HG03521 (cell line): Measurements from ENCODE around the gene LPIN2.
"Not testable (repeated sequence)": the region's sequence is repeated elsewhere in the genome, so short reads cannot be mapped to it uniquely, and the experiment has no call there.

ENCODE experiments used
- ATAC-seq: cut with Tn5 transposase; IDR thresholded peaks from one replicate; pipeline ENCODE4 v1.9.1; 2021; ENCODE audit warnings: mild to moderate bottlenecking, moderate library complexity; ENCODE audit not compliant: unreplicated experiment

Gene LPIN2

GRCh38 chr18:3046216-3046808 is 33.4 kb upstream of the LPIN2 start:
- no peak for ATAC-seq

- no peak for ATAC-seq
These were observed 32.2 kb upstream of the LPIN2 start for GRCh38 chr18:3044931-3045698.

GRCh38 chr18:3042379-3042778 is 29.4 kb upstream of the LPIN2 start:
- no peak for ATAC-seq

GRCh38 chr18:3041843-3042242 is 28.9 kb upstream of the LPIN2 start:
- no peak for ATAC-seq

GRCh38 chr18:3040881-3041280 is 27.9 kb upstream of the LPIN2 start:
- ATAC-seq, result no peak

GRCh38 chr18:3040173-3040572 is 27.2 kb upstream of the LPIN2 start:
- no peak for ATAC-seq

GRCh38 chr18:3037423-3037915 is 24.5 kb upstream of the LPIN2 start:
- peak; percentile 92 for ATAC-seq

- ATAC-seq, result no peak
These were observed 23.2 kb upstream of the LPIN2 start for GRCh38 chr18:3036108-3036507.

- ATAC-seq, result no peak
These were observed 22.7 kb upstream of the LPIN2 start for GRCh38 chr18:3035635-3036034.

- ATAC-seq, result no peak
These were observed 19.8 kb upstream of the LPIN2 start for GRCh38 chr18:3032721-3033120.

- ATAC-seq, result no peak
These were observed 16.4 kb upstream of the LPIN2 start for GRCh38 chr18:3029215-3029952.

GRCh38 chr18:3028115-3028514 is 15.2 kb upstream of the LPIN2 start:
- ATAC-seq, result not testable (repeated sequence)

- no peak for ATAC-seq
These were observed 14.5 kb upstream of the LPIN2 start for GRCh38 chr18:3027370-3027891.

GRCh38 chr18:3025544-3025943 is 12.6 kb upstream of the LPIN2 start:
- ATAC-seq, result no peak

GRCh38 chr18:3023603-3024002 is 10.7 kb upstream of the LPIN2 start:
- not testable (repeated sequence) for ATAC-seq

- ATAC-seq, result no peak
These were observed 3.8 kb upstream of the LPIN2 start for GRCh38 chr18:3016585-3017297.

- no peak for ATAC-seq
These were observed 2.9 kb upstream of the LPIN2 start for GRCh38 chr18:3015851-3016250.

GRCh38 chr18:3015204-3015592 is 2.3 kb upstream of the LPIN2 start:
- ATAC-seq, result no peak

- no peak for ATAC-seq
These were observed 1.7 kb upstream of the LPIN2 start for GRCh38 chr18:3014503-3015203.
